Activated B cell treated with CpG ODN at 0.5 μM for 24 hours (primary cell): Measurements from ENCODE around the gene INF2. TPM values are rescaled to one million over a fixed set of nuclear protein-coding genes. Genes with fewer than 3 reads are reported as not detected.

ENCODE experiments used
- ATAC-seq: fragments of 200-7000 bp; cut with Tn5 transposase; one replicate; pipeline ENCODE4 v1.10.0; 2021; ENCODE audit warnings: low read depth, mild to moderate bottlenecking, moderate library complexity
- CTCF ChIA-PET: fragments of 350-600 bp; sonication (Branson Sonifier 250); formaldehyde crosslinking; loops from one replicate; lab custom pipeline; 2021; ENCODE audit warnings: antibody characterized with exemption; lab: Charles Lee
- POLR2A ChIA-PET: fragments of 350-600 bp; sonication (Branson Sonifier 250); formaldehyde crosslinking; loops from one replicate; lab custom pipeline; 2021; ENCODE audit warnings: antibody characterized with exemption; lab: Charles Lee
- DNase-seq: peaks from one replicate; pipeline ENCODE4 v3.0.0; 2022
- H3K27ac Mint-ChIP-seq: one replicate; pipeline ENCODE4 v1.8.0; 2020; ENCODE audit warnings: mixed read lengths
- H3K27me3 Mint-ChIP-seq: one replicate; pipeline ENCODE4 v1.8.0; 2021; ENCODE audit warnings: mixed read lengths
- H3K36me3 Mint-ChIP-seq: one replicate; pipeline ENCODE4 v1.8.0; 2021; ENCODE audit warnings: low read depth, mixed read lengths
- H3K4me1 Mint-ChIP-seq: one replicate; pipeline ENCODE4 v1.8.0; 2021; ENCODE audit warnings: mixed read lengths
- H3K4me3 Mint-ChIP-seq: one replicate; pipeline ENCODE4 v1.8.0; 2020; ENCODE audit warnings: mild to moderate bottlenecking, mixed read lengths
- H3K9me3 Mint-ChIP-seq: one replicate; pipeline ENCODE4 v1.8.0; 2020; ENCODE audit warnings: mixed read lengths
- intact Hi-C: fragments of 100-400 bp; cut with micrococcal nuclease; formaldehyde crosslinking; loops from one replicate; pipeline ENCODE4 v1.15.1; 2024
- total RNA-seq: library from RNA; stranded (reverse); gene quantifications from 2 replicates; pipeline ENCODE4 v1.2.3, GENCODE V29; 2022
- TF ChIP-seq, protein P1 (sequence below): fragments of 200-600 bp; IDR thresholded peaks from one replicate; pipeline ENCODE4 v1.8.0; 2022; ENCODE audit warnings: antibody characterized with exemption, mild to moderate bottlenecking

INF2 gene
- total RNA-seq, 1 donor from 2014 or later = 47.2 TPM

GRCh38 chr14:104734991-104735779 lies 45.8 kb downstream of the INF2 start:
- no peak overlapping the region for H3K4me3 Mint-ChIP-seq
- no peaks in the 10 kb centered on the region for H3K9me3 Mint-ChIP-seq
- no peak overlapping the region for H3K27ac Mint-ChIP-seq
- POLR2A ChIA-PET = no interaction called here
- no peak for DNase-seq
- ATAC-seq = no peak
- no peaks in the 10 kb centered on the region for H3K36me3 Mint-ChIP-seq
- CTCF ChIA-PET = no interaction called here
- H3K27me3 Mint-ChIP-seq = peaks cover 5% of the 10 kb centered on the region
- intact Hi-C loops = no loop called here
- H3K4me1 Mint-ChIP-seq = no peaks in the 10 kb centered on the region
- TF ChIP-seq, protein P1, sequence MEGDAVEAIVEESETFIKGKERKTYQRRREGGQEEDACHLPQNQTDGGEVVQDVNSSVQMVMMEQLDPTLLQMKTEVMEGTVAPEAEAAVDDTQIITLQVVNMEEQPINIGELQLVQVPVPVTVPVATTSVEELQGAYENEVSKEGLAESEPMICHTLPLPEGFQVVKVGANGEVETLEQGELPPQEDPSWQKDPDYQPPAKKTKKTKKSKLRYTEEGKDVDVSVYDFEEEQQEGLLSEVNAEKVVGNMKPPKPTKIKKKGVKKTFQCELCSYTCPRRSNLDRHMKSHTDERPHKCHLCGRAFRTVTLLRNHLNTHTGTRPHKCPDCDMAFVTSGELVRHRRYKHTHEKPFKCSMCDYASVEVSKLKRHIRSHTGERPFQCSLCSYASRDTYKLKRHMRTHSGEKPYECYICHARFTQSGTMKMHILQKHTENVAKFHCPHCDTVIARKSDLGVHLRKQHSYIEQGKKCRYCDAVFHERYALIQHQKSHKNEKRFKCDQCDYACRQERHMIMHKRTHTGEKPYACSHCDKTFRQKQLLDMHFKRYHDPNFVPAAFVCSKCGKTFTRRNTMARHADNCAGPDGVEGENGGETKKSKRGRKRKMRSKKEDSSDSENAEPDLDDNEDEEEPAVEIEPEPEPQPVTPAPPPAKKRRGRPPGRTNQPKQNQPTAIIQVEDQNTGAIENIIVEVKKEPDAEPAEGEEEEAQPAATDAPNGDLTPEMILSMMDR = no peak

DNA sequence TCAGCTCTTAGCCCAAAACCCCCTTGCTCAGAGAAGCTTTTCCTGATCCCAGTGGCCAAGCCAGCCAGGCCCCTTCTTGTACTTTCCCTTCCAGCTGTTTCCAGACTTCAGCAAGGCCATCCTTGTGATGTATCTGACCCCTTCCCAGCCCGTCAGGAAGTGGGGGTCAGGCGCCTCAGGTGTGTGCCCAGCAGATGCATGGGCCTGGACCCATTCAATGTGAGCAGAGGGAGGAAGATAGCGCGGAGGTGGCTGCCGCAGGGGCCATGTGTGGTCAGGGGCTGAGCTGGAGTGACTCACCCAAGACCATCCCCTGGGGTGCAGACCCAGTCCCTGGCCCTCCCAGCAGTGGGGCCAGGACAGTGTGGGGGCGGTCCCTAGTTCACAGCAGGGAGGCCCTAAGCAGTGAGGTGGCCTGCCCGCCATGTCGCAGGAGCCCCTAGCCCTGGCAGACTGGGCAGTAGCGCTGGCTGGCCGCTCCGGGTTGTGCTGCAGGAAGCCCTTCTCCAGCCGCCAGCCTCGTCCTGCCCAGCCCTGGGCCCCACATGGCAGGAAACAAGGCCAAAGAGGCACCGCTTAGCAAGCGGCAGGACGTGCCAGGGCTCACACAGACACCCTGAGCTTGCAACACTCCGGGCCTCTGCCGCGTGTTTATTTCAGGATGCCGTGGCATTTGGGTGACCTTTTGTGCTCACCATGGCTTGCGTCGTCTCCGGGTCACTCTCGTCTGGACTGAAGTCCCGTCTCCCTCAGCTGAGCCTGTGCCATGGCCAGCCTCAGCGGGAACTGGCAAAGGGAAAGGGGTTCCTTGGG lies 46.6 kb downstream of the INF2 start:
- intact Hi-C loops = no loop called here
- H3K36me3 Mint-ChIP-seq = no peaks in the 10 kb centered on the region

DNA sequence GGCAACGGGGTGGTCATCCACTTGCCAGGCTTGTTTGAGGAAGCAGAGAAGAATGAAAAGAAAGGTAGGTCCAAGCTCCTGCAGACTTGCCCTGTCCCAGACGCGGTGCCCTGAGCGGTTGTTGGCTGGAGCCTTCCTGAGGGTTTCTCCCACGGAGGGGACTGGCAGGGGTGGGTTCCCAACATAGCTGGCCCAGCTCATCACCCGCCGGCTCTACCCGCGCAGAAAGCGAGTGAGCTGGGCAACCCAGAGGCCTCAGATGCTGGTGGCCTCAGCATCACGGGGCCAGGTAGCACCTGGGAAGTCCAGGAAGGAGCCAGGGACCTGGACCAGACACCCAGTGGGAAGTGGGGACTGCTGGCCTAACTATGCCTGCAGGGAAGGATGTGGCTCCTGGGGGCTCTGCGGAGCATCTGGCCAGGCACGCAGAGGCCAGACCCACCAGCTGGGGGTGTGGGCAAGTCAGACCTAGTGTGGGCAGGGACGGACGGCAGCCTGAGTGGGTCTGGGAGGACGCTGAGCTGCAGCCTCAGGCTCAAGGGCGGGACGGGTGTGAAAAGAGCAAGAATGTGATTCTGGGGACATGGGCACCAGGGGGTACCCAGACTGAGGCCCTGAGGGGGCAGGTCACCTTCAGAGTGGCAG lies 49.1 kb downstream of the INF2 start:
- CTCF ChIA-PET = no interaction called here
- no peak overlapping the region for H3K27ac Mint-ChIP-seq
- no peaks in the 10 kb centered on the region for H3K4me1 Mint-ChIP-seq
- H3K9me3 Mint-ChIP-seq = no peaks in the 10 kb centered on the region
- TF ChIP-seq, protein P1 = no peak
- intact Hi-C loops = no loop called here
- peaks cover 9% of the 10 kb centered on the region for H3K27me3 Mint-ChIP-seq
- POLR2A ChIA-PET = no interaction called here
- DNase-seq (no peak), ATAC-seq (no peak)
- H3K4me3 Mint-ChIP-seq = no peak overlapping the region
- no peaks in the 10 kb centered on the region for H3K36me3 Mint-ChIP-seq

More for the DNA sequence above, 46.6 kb downstream of the INF2 start:
- ATAC-seq = no peak
- H3K27ac Mint-ChIP-seq = no peak overlapping the region
- no peak for DNase-seq
- CTCF ChIA-PET = no interaction called here
- no peak overlapping the region for H3K4me3 Mint-ChIP-seq
- no peaks in the 10 kb centered on the region for H3K9me3 Mint-ChIP-seq
- H3K4me1 Mint-ChIP-seq = no peaks in the 10 kb centered on the region
- peaks cover 9% of the 10 kb centered on the region for H3K27me3 Mint-ChIP-seq
- TF ChIP-seq, protein P1 = no peak
- POLR2A ChIA-PET = no interaction called here

DNA sequence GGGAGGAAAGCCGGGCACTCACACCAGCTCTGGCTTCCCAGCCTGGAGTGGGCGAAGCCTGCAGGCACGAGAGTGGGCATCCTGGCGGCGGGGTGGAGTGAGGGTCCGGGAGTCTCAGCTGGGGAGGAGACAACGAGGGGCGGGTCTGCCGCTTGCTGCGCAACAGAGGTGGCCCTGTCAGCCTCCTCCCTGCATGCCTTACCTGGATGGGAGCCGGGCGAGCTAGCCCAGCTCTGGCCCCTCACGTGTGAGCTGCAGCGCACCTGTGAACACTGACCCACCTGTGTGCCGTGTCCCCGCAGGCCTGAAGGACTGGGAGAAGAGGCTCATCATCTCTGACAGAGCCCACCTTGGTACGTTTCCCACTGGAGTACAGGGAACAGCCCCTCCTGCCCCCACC lies 49.6 kb downstream of the INF2 start:
- H3K27me3 Mint-ChIP-seq = peaks cover 9% of the 10 kb centered on the region
- no peak overlapping the region for H3K27ac Mint-ChIP-seq
- intact Hi-C loops = no loop called here
- ChIA-PET POLR2A (no interaction called here), CTCF (no interaction called here)
- ATAC-seq (no peak), DNase-seq (no peak)
- TF ChIP-seq, protein P1 = no peak
- H3K9me3 Mint-ChIP-seq = no peaks in the 10 kb centered on the region
- no peaks in the 10 kb centered on the region for H3K4me1 Mint-ChIP-seq
- H3K36me3 Mint-ChIP-seq = no peaks in the 10 kb centered on the region
- no peak overlapping the region for H3K4me3 Mint-ChIP-seq
